B cell (primary cell): ENCODE data around the gene CELF4.

Experiments
- CTCF ChIP-seq: fragments of 200-600 bp; IDR thresholded peaks from one replicate; pipeline ENCODE4 v1.8.0; 2022; ENCODE audit warnings: antibody characterized with exemption, mild to moderate bottlenecking
- EZH2 ChIP-seq: IDR thresholded peaks from 2 replicates; pipeline ENCODE4 v1.6.1; 2012; ENCODE audit warnings: borderline replicate concordance, low read depth, mild to moderate bottlenecking, moderate library complexity, low read length; ENCODE audit not compliant: insufficient read depth, poor library complexity, severe bottlenecking

GRCh38 chr18:37383036-37383785 lies 182.4 kb downstream of the CELF4 start:
- TF ChIP-seq CTCF (no peak), EZH2 (no peak)
